GM20000 (cell line): ENCODE data around the gene ZRANB1.

Source experiments
- DNase-seq: peaks from one replicate; pipeline ENCODE4 v3.0.0; 2012; ENCODE audit warnings: low spot score
- CTCF ChIP-seq: IDR thresholded peaks from 2 replicates; pipeline ENCODE4 v1.5.1; 2012; ENCODE audit warnings: mild to moderate bottlenecking, control low read depth; ENCODE audit errors: extremely low read depth, missing control alignments

The ZRANB1 gene

GRCh38 chr10:124941823-124942222 is at the start of gene ZRANB1:
Gene ZRANB1, plus strand, starts transcription at chr10:124942123. Its CDS starts 371 bp downstream, at chr10:124942494.
- no peak for DNase-seq
- TF ChIP-seq CTCF = no peak

GRCh38 chr10:124892905-124893304 is 49.0 kb upstream of the ZRANB1 start:
- TF ChIP-seq CTCF = no peak
- DNase-seq = no peak

- DNase-seq = no peak
- no peak for TF ChIP-seq CTCF
Observed at GRCh38 chr10:124894569-124895215, 47.2 kb upstream of the ZRANB1 start.

DNA sequence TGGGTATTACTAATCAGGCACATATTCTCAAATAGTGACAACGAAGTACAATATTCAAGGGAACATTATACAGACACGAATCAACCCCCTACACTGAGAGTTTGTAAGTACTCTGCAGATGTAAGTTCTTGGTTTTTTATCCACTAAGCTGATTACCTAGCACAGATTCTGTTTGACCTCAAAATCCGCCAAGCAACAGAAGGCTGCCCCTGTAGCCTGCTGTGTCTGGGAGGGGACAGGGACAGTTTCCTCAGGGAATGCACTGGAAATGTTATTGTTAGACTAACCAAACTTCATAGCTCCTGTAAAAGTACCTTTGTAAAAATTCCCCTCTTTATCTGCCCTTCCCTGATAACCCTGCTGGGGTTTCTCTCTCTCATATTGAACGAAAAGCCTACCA is 45.2 kb upstream of the ZRANB1 start:
- no peak for DNase-seq

GRCh38 chr10:124898471-124898870 is 43.5 kb upstream of the ZRANB1 start:
- DNase-seq = no peak
- TF ChIP-seq CTCF = no peak

More for the DNA sequence above, 45.2 kb upstream of the ZRANB1 start:
- TF ChIP-seq CTCF = no peak

GRCh38 chr10:124899151-124899550 is 42.8 kb upstream of the ZRANB1 start:
- TF ChIP-seq CTCF = no peak
- DNase-seq = no peak

GRCh38 chr10:124902462-124902861 is 39.5 kb upstream of the ZRANB1 start:
- no peak for TF ChIP-seq CTCF
- no peak for DNase-seq
